ENCODE measurements around the gene THAP8.

DNA sequence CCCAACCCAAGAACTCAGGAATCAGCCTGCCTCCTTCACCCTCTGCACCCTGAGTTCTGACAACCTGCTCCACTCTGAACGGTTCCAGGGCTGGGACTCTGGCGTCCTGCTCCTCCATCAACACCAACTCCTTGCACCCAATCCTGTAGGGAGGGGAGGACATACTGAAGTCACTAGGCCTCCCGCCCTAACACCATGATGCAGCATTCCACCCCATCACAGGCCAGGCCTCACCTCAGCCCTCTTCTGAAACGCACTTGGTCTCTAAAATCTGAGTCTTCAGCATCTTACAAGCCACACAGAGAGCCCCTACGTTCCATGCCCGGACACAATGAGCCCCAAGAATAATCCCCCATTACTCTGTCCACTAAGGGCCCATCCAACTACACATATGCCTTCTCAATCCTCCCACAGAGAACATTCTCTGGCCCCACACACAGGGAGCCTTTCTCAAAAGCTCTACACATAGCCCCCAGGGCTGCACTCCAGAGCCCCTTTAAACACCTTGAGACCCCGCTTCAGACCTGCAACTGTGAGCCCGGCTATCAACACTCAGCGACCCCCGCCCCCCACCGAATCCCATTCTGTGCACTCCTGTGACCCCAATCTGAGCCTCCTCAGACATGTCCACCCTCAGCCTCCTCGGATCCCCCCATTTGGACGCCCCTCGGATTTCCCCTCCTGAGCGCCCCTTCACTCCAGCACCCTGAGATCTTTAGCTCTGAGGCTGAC, 40.6 kb downstream of the THAP8 start:
- TF ChIP-seq, protein P1, sequence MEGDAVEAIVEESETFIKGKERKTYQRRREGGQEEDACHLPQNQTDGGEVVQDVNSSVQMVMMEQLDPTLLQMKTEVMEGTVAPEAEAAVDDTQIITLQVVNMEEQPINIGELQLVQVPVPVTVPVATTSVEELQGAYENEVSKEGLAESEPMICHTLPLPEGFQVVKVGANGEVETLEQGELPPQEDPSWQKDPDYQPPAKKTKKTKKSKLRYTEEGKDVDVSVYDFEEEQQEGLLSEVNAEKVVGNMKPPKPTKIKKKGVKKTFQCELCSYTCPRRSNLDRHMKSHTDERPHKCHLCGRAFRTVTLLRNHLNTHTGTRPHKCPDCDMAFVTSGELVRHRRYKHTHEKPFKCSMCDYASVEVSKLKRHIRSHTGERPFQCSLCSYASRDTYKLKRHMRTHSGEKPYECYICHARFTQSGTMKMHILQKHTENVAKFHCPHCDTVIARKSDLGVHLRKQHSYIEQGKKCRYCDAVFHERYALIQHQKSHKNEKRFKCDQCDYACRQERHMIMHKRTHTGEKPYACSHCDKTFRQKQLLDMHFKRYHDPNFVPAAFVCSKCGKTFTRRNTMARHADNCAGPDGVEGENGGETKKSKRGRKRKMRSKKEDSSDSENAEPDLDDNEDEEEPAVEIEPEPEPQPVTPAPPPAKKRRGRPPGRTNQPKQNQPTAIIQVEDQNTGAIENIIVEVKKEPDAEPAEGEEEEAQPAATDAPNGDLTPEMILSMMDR (IDR thresholded peaks at IDR 0.05; ENCODE audit: insufficient read depth, low read length, poor library complexity, severe bottlenecking), result no peak
- TF ChIP-seq EZH2phosphoT487 (conservative IDR thresholded peaks at IDR 0.05; ENCODE audit: low read length), result no peak

All from SU-DHL-6 (cell line).